Stimulated activated CD4-positive, alpha-beta T cell treated with anti-CD3 and anti-CD28 coated beads, Interleukin-2, amount 100 ng/mL, for 48 hours (primary cell): Measurements from ENCODE around the gene SIMC1.

ENCODE experiments used
- DNase-seq, 2 donors: peaks; one replicate each; pipeline ENCODE4 v3.0.0-alpha.2; 2020

The SIMC1 gene

DNA sequence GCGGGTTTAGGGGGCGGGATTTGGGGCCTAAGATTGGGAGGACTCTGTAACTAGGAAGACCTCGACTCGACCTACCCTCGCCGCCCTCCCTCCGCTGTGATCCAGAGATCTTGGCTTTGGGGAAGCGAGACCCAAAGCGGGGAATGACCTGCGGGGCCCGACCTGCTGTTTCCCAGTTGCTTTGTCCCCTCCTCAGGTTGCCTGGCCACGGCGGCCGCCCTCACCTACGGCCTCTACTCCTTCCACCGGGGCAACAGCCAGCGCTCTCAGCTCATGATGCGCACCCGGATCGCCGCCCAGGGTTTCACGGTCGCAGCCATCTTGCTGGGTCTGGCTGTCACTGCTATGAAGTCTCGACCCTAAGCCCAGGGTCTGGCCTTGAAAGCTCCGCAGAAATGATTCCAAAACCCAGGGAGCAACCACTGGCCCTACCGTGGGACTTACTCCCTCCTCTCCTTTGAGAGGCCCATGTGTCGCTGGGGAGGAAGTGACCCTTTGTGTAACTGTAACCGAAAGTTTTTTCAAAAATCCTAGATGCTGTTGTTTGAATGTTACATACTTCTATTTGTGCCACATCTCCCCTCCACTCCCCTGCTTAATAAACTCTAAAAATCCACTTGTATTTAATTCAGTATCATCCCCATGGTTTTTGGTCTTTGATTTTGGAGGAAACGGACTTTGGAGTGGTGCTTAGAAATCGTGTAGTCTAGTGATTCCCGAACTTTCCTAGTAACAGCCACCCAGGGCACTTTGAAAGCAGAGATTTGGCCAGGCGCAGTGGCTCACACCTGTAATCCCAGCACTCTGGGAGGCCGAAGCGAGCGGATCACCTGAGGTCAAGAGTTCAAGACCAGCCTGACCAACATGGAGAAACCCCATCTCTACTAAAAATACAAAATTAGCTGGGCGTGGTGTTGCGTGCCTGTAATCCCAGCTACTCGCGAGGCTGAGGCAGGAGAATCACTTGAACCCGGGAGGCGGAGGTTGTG, 151.2 kb downstream of the SIMC1 start:
- DNase-seq = no peak

DNA sequence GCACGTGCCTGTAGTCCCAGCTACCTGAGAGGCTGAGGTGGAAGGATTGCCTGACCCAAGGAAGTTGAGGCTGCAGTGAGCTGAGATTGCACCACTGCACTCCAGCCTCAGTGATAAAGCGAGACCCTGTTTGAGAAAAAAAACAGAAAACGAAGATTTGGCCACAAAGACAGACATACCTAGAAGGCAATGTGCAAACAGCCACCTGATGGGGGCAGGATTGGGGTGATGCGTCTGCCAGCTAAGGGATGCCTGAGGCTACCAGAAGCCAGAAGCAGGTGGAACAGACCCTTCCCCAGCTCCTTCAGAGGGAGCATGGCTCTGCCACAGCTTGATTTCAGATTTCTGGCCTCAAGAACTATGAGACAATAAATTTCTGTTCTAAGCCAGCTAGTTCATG, 153.3 kb downstream of the SIMC1 start:
- no peak for DNase-seq

DNA sequence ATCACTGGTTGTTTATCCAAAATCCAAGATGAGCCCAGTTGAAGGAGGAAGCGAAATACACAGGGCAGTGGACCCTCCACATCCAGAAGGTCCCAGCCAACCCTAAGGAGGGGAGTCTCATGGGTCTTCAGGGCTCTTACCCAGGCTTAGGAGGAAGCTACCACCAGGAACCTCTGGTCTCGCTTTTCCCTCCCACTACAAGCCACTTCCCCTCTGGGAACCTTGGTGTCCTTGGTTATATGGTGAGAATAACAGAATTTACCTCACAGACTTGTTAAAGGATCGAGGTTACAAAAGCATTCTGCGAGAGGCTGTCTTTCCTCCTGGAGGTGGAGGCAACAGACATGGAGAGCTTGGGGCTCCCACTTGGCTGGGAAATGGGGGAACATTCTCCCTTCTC, 153.8 kb downstream of the SIMC1 start:
- no peak for DNase-seq

DNA sequence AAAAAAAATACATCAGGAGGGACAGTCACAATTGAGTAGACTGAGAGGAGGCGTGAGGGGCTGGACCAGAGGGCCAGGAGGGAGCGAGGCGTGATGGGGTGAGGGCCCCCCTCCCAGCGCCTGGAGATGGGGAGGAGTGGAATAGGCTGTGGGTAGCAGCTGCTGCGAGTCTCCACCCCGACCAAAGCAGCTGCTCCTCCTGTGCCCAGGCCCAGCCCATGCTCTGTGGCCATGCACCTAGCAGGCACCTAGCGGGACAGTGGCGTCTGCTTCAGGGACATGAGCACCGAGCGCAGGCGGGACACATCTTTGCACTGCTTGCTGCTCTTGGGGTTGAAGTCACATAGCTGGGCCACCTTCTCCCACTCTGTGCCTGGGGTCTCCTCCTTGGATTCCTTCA, 154.3 kb downstream of the SIMC1 start:
- DNase-seq = no peak

DNA sequence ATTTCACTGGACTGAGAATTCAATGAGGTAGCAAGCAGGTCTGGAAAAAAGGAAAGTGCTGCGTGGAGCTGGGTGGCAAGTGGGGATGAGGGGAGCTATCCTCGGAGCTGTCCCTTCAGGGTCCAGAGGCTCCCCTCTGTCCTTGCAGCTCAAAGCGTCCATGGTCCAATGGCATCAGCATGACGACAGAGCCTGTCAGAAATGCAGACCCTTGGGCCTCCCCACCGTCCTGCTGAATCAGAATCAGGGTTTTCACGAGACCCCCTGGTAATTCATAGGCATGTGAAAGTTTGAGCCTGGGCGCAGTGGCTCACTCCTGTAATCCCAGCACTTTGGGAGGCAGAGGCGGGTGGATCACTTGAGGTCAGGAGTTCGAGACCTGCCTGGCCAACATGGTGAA, 155.9 kb downstream of the SIMC1 start:
- DNase-seq = no peak

DNA sequence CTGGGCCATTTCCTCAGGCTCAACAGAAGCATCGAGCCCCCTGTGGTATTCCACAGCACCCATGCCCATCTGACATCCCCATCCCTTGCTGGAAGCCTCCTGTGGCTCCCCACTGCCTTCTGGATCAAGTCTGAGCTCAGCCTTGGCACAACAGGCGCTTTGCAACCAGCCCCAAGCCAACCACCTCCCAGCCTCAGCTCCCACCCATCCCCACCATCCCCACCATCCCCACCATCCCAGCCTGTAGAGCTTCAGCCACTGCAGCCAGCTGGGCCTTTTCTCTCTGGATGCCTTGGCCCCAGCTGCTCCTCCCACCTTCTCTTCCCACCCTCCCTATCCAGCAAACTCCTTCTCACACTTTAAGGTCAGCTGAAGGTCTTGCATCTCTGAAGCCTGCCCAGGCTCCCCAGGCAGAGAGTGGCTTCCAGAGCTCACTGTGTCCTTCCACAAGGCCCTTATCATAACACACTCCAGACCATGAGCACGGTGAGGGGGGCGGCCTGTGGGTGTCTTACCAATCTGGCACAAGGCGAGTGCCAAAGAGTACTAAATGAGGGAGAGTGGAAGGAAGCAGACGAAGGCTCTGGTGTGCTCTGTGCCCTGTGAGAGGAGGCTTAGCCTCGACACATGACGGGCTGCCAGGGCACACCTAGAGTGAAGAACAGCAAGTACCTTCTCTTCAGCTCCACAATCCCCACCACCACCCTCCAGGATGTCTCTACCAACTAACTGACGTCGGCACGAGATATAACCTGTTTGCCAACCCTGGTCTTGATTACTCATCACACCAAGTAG, 156.9 kb downstream of the SIMC1 start:
- no peak for DNase-seq
